IPS-18c (cell line): ENCODE data around the gene PRUNE2.

Source experiments
- H3K4me3 ChIP-seq: 2 replicates; pipeline ENCODE4 v1.7.0; 2013; ENCODE audit warnings: low read depth, mild to moderate bottlenecking, low read length, moderate library complexity; ENCODE audit not compliant: insufficient read depth
- H3K9me3 ChIP-seq: one replicate; pipeline ENCODE4 v1.6.1; 2013; ENCODE audit warnings: mild to moderate bottlenecking, low read length, moderate library complexity; ENCODE audit not compliant: control insufficient read depth, insufficient read depth

PRUNE2 gene

GRCh38 chr9:76910861-76911260 is 4.9 kb upstream of the PRUNE2 start:
- Histone ChIP-seq H3K4me3 (no peak overlapping the region), H3K9me3 (no peaks in the 10 kb centered on the region)

- H3K4me3 ChIP-seq: peak overlapping the region; percentile 67
Observed at GRCh38 chr9:76906647-76906975, 697 bp upstream of the PRUNE2 start.

GRCh38 chr9:76904661-76905457 is 1.1 kb downstream of the PRUNE2 start:
- H3K4me3 ChIP-seq: peak overlapping the region; percentile 67

More at GRCh38 chr9:76906647-76906975, 697 bp upstream of the PRUNE2 start:
- no peaks in the 10 kb centered on the region for H3K9me3 ChIP-seq

GRCh38 chr9:76902395-76902794 is 3.5 kb downstream of the PRUNE2 start:
- no peak overlapping the region for H3K4me3 ChIP-seq
- H3K9me3 ChIP-seq: no peaks in the 10 kb centered on the region

More at GRCh38 chr9:76904661-76905457, 1.1 kb downstream of the PRUNE2 start:
- H3K9me3 ChIP-seq: no peaks in the 10 kb centered on the region

GRCh38 chr9:76901801-76902200 is 4.1 kb downstream of the PRUNE2 start:
- Histone ChIP-seq H3K4me3 (no peak overlapping the region), H3K9me3 (no peaks in the 10 kb centered on the region)

- Histone ChIP-seq H3K4me3 (no peak overlapping the region), H3K9me3 (no peaks in the 10 kb centered on the region)
Observed at GRCh38 chr9:76900884-76901440, 5.0 kb downstream of the PRUNE2 start.

- H3K4me3 ChIP-seq: no peak overlapping the region
Observed at GRCh38 chr9:76898786-76899185, 7.1 kb downstream of the PRUNE2 start.

GRCh38 chr9:76897804-76898525 is 7.9 kb downstream of the PRUNE2 start:
- no peak overlapping the region for H3K4me3 ChIP-seq
- H3K9me3 ChIP-seq: no peaks in the 10 kb centered on the region

More at GRCh38 chr9:76898786-76899185, 7.1 kb downstream of the PRUNE2 start:
- H3K9me3 ChIP-seq: no peaks in the 10 kb centered on the region

- no peak overlapping the region for H3K4me3 ChIP-seq
- no peaks in the 10 kb centered on the region for H3K9me3 ChIP-seq
Observed at GRCh38 chr9:76896035-76896434, 9.9 kb downstream of the PRUNE2 start.

- Histone ChIP-seq H3K4me3 (no peak overlapping the region), H3K9me3 (no peaks in the 10 kb centered on the region)
Observed at GRCh38 chr9:76895186-76895585, 10.7 kb downstream of the PRUNE2 start.

GRCh38 chr9:76894198-76894597 is 11.7 kb downstream of the PRUNE2 start:
- no peak overlapping the region for H3K4me3 ChIP-seq

GRCh38 chr9:76893395-76893932 is 12.4 kb downstream of the PRUNE2 start:
- no peaks in the 10 kb centered on the region for H3K9me3 ChIP-seq
- no peak overlapping the region for H3K4me3 ChIP-seq

More at GRCh38 chr9:76894198-76894597, 11.7 kb downstream of the PRUNE2 start:
- H3K9me3 ChIP-seq: no peaks in the 10 kb centered on the region

- H3K9me3 ChIP-seq: no peaks in the 10 kb centered on the region
- H3K4me3 ChIP-seq: no peak overlapping the region
Observed at GRCh38 chr9:76891874-76892273, 14.0 kb downstream of the PRUNE2 start.

- H3K4me3 ChIP-seq: no peak overlapping the region
Observed at GRCh38 chr9:76891279-76891678, 14.6 kb downstream of the PRUNE2 start.

GRCh38 chr9:76887951-76888350 is 18.0 kb downstream of the PRUNE2 start:
- no peak overlapping the region for H3K4me3 ChIP-seq

More at GRCh38 chr9:76891279-76891678, 14.6 kb downstream of the PRUNE2 start:
- no peaks in the 10 kb centered on the region for H3K9me3 ChIP-seq

GRCh38 chr9:76887003-76887821 is 18.7 kb downstream of the PRUNE2 start:
- no peak overlapping the region for H3K4me3 ChIP-seq
- H3K9me3 ChIP-seq: no peaks in the 10 kb centered on the region

More at GRCh38 chr9:76887951-76888350, 18.0 kb downstream of the PRUNE2 start:
- H3K9me3 ChIP-seq: no peaks in the 10 kb centered on the region

- no peaks in the 10 kb centered on the region for H3K9me3 ChIP-seq
- H3K4me3 ChIP-seq: no peak overlapping the region
Observed at GRCh38 chr9:76886318-76886717, 19.6 kb downstream of the PRUNE2 start.
